A549 (cell line): ENCODE measurements around the gene OR5H2. TPM values are rescaled to one million over a fixed set of nuclear protein-coding genes. Genes with fewer than 3 reads are reported as not detected.

Experiments used
- ATAC-seq, 2 experiments: fragments of 200-7000 bp in 1 of 2; fragments of >200 bp in 1 of 2; cut with Nextera tagmentation in 1 of 2; cut with Tn5 transposase in 1 of 2; 3 replicates each; pipeline versions ENCODE4 v1.8.0 to v1.9.1; 2018 to 2020; ENCODE audit warnings: mild to moderate bottlenecking in 1 of 2, moderate library complexity in 1 of 2
- CTCF ChIA-PET: fragments of 300-600 bp; sonication (Branson Sonifier 250); formaldehyde crosslinking; extraction: SDS; loops from one replicate; lab custom pipeline; 2021; ENCODE audit warnings: antibody characterized with exemption, inconsistent platforms; lab: Yijun Ruan, JAX
- POLR2A ChIA-PET: fragments of 350-600 bp; formaldehyde crosslinking; extraction: SDS; loops from one replicate; lab custom pipeline; 2021; ENCODE audit warnings: antibody characterized with exemption, inconsistent platforms; lab: Yijun Ruan, JAX
- DNase-seq, 2 experiments: peaks; one replicate each; pipeline versions ENCODE4 v3.0.0 to v3.0.0-alpha.2; 2011 to 2016; ENCODE audit warnings: low read depth in 1 of 2, low spot score in 1 of 2
- FAIRE-seq: peaks from 2 replicates; lab custom pipeline; 2011; peaks lifted over from hg19 to GRCh38; lab: Jason Lieb, UNC
- H3K27ac ChIP-seq, 2 experiments: fragments of >200 bp; sonication (Bioruptor Twin); formaldehyde crosslinking; 3 replicates each; pipeline ENCODE4 v1.5.1; 2016 to 2017
- H3K4me1 ChIP-seq: fragments of >200 bp; sonication (Bioruptor Twin); formaldehyde crosslinking; 3 replicates; pipeline ENCODE4 v1.6.1; 2016
- H3K4me2 ChIP-seq: fragments of >200 bp; sonication (Bioruptor Twin); formaldehyde crosslinking; 3 replicates; pipeline ENCODE4 v1.6.1; 2016
- H3K4me3 ChIP-seq: fragments of >200 bp; sonication (Bioruptor Twin); formaldehyde crosslinking; 3 replicates; pipeline ENCODE4 v1.5.1; 2016
- H3K9me3 ChIP-seq: fragments of >200 bp; sonication (Bioruptor Twin); formaldehyde crosslinking; 3 replicates; pipeline ENCODE4 v1.6.1; 2016
- BCL3 ChIP-seq: fragments of >200 bp; sonication (Bioruptor Twin); formaldehyde crosslinking; IDR thresholded peaks from 3 replicates; pipeline ENCODE4 v1.6.1; 2016
- CBX2 ChIP-seq: fragments of 200-600 bp; sonication (generic); IDR thresholded peaks from 2 replicates; pipeline ENCODE4 v1.6.1; 2016; ENCODE audit warnings: low read depth, mild to moderate bottlenecking, borderline replicate concordance
- CEBPB ChIP-seq, 2 experiments: fragments of >200 bp in 1 of 2; sonication (Bioruptor Twin) in 1 of 2; formaldehyde crosslinking in 1 of 2; IDR thresholded peaks; 2 replicates each; pipeline ENCODE4 v1.6.1; 2012 to 2016
- CHD4 ChIP-seq: fragments of 200-600 bp; sonication (generic); IDR thresholded peaks from 2 replicates; pipeline ENCODE4 v1.6.1; 2016; ENCODE audit warnings: antibody characterized with exemption, mild to moderate bottlenecking, borderline replicate concordance
- EHF ChIP-seq: fragments of 250-450 bp; sonication (Bioruptor Pico); IDR thresholded peaks from 2 replicates; pipeline ENCODE4 v1.5.0; 2020; ENCODE audit warnings: mild to moderate bottlenecking
- FOSB ChIP-seq: fragments of 250-450 bp; sonication (Bioruptor Pico); IDR thresholded peaks from 2 replicates; pipeline ENCODE4 v1.5.0; 2020; ENCODE audit warnings: mild to moderate bottlenecking, moderate library complexity
- HDAC2 ChIP-seq: fragments of 200-600 bp; sonication (generic); IDR thresholded peaks from 2 replicates; pipeline ENCODE4 v1.6.1; 2016
- HEYL ChIP-seq: fragments of 250-450 bp; sonication (Bioruptor Pico); IDR thresholded peaks from 2 replicates; pipeline ENCODE4 v1.8.0; 2021; ENCODE audit warnings: mild to moderate bottlenecking, moderate library complexity
- HOXB5 ChIP-seq: fragments of 250-450 bp; sonication (Bioruptor Pico); IDR thresholded peaks from 2 replicates; pipeline ENCODE4 v1.5.0; 2020; ENCODE audit warnings: mild to moderate bottlenecking, moderate library complexity
- KDM5A ChIP-seq: fragments of 200-600 bp; sonication (generic); IDR thresholded peaks from 2 replicates; pipeline ENCODE4 v1.6.1; 2016; ENCODE audit warnings: antibody characterized with exemption, mild to moderate bottlenecking
- MAZ ChIP-seq: fragments of 150-350 bp; IDR thresholded peaks from 2 replicates; pipeline ENCODE4 v1.6.1; 2014; ENCODE audit warnings: antibody characterized with exemption, low read depth, low read length, borderline replicate concordance
- NPAS2 ChIP-seq: fragments of 250-450 bp; sonication (Bioruptor Pico); IDR thresholded peaks from 2 replicates; pipeline ENCODE4 v1.8.0; 2022; ENCODE audit warnings: mild to moderate bottlenecking, moderate library complexity, borderline replicate concordance
- NR3C1 ChIP-seq: fragments of >200 bp; sonication (Bioruptor Twin); formaldehyde crosslinking; IDR thresholded peaks from 3 replicates; pipeline ENCODE4 v1.6.1; 2017
- PHF8 ChIP-seq: fragments of 200-600 bp; sonication (generic); IDR thresholded peaks from 2 replicates; pipeline ENCODE4 v1.6.1; 2016; ENCODE audit warnings: low read depth, mild to moderate bottlenecking, antibody characterized with exemption, moderate library complexity, borderline replicate concordance
- POLR2A ChIP-seq: IDR thresholded peaks from 2 replicates; pipeline ENCODE4 v1.6.1; 2012; ENCODE audit warnings: mild to moderate bottlenecking, low read length
- RARB ChIP-seq: fragments of 250-450 bp; sonication (Bioruptor Pico); IDR thresholded peaks from 2 replicates; pipeline ENCODE4 v1.8.0; 2021; ENCODE audit warnings: mild to moderate bottlenecking, moderate library complexity
- RCOR1 ChIP-seq: fragments of 150-350 bp; IDR thresholded peaks from 2 replicates; pipeline ENCODE4 v1.6.1; 2014; ENCODE audit warnings: antibody characterized with exemption, low read length, low read depth
- RFX5 ChIP-seq: fragments of 450-650 bp; IDR thresholded peaks from 2 replicates; pipeline ENCODE4 v1.7.1; 2014; ENCODE audit warnings: antibody characterized with exemption, mild to moderate bottlenecking, moderate library complexity
- SMC3 ChIP-seq: fragments of >200 bp; sonication (Bioruptor Twin); formaldehyde crosslinking; IDR thresholded peaks from 3 replicates; pipeline ENCODE4 v1.6.1; 2018; ENCODE audit warnings: inconsistent platforms
- TFCP2L1 ChIP-seq: fragments of 250-450 bp; sonication (Bioruptor Pico); IDR thresholded peaks from 2 replicates; pipeline ENCODE4 v1.5.0; 2021; ENCODE audit warnings: mild to moderate bottlenecking
- ZSCAN20 ChIP-seq: fragments of 250-450 bp; sonication (Bioruptor Pico); IDR thresholded peaks from 2 replicates; pipeline ENCODE4 v1.8.0; 2022; ENCODE audit warnings: mild to moderate bottlenecking, moderate library complexity
- WGBS: methylation state at CpG from one replicate; pipeline ENCODE4 v1.1.6; 2017; ENCODE audit errors: missing lambda C conversion rate; 5-methylcytosine and 5-hydroxymethylcytosine counted together
- polyA plus RNA-seq, 4 experiments: library from polyadenylated mRNA; depleted of rRNA in 3 of 4; stranded (reverse); fragments of >200 nt; fragmentation: RNase III in 1 of 4; extraction: RNeasy Plus Mini Kit Qiagen cat#74134 plus additional on column Dnase treatment in 1 of 4; gene quantifications; 2 replicates in 3 of 4; 3 replicates in 1 of 4; pipeline ENCODE4 v1.2.3, GENCODE V29; 2011 to 2017
- TF ChIP-seq, protein P1 (sequence below): fragments of 150-350 bp; IDR thresholded peaks from 2 replicates; pipeline ENCODE4 v1.6.1; 2014; ENCODE audit warnings: low read depth, mild to moderate bottlenecking, low read length
- TF ChIP-seq, protein P2 (sequence below): fragments of 200-600 bp; sonication (generic); IDR thresholded peaks from 2 replicates; pipeline ENCODE4 v1.6.1; 2016; ENCODE audit warnings: antibody characterized with exemption, mild to moderate bottlenecking, moderate library complexity

OR5H2 gene
- polyA plus RNA-seq, 2 of the 4 experiments (the other 2 are of a cell fraction) = not detected

- ChIA-PET CTCF (interaction anchor here (1.6 to 1.7 kb wide), 2 partner anchors 37 to 39 kb away, joined by 4 to 5 read pairs; no protein-coding TSS in a partner anchor), POLR2A (no interaction called here)
- 8% methylated on average over 9 of the region's 10 CpGs for WGBS
- no peak overlapping the region for H3K4me2 ChIP-seq
- FAIRE-seq = no peak
- no peak for ATAC-seq
- no peaks in the 10 kb centered on the region for H3K9me3 ChIP-seq
- H3K27ac ChIP-seq = no peak overlapping the region
- H3K4me1 ChIP-seq = no peaks in the 10 kb centered on the region
- no peak overlapping the region for H3K4me3 ChIP-seq
- DNase-seq = no peak
- TF ChIP-seq BCL3 (no peak), KDM5A (no peak), HDAC2 (no peak), MAZ (no peak), PHF8 (no peak), HEYL (CRISPR knock-in tag) (no peak), POLR2A (no peak), RCOR1 (no peak), CEBPB (IDR thresholded peaks at IDR 0.05) (no peak), RARB (no peak), CHD4 (no peak), TFCP2L1 (CRISPR knock-in tag) (no peak), SMC3 (no peak), FOSB (CRISPR knock-in tag) (no peak), ZSCAN20 (CRISPR knock-in tag) (no peak), EHF (no peak), HOXB5 (CRISPR knock-in tag) (no peak), NPAS2 (no peak), NR3C1 (no peak)
- TF ChIP-seq, protein P1, sequence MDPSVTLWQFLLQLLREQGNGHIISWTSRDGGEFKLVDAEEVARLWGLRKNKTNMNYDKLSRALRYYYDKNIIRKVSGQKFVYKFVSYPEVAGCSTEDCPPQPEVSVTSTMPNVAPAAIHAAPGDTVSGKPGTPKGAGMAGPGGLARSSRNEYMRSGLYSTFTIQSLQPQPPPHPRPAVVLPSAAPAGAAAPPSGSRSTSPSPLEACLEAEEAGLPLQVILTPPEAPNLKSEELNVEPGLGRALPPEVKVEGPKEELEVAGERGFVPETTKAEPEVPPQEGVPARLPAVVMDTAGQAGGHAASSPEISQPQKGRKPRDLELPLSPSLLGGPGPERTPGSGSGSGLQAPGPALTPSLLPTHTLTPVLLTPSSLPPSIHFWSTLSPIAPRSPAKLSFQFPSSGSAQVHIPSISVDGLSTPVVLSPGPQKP = no peak
Measured at GRCh38 chr3:98291332-98291957, 9.1 kb downstream of the OR5H2 start.

DNA sequence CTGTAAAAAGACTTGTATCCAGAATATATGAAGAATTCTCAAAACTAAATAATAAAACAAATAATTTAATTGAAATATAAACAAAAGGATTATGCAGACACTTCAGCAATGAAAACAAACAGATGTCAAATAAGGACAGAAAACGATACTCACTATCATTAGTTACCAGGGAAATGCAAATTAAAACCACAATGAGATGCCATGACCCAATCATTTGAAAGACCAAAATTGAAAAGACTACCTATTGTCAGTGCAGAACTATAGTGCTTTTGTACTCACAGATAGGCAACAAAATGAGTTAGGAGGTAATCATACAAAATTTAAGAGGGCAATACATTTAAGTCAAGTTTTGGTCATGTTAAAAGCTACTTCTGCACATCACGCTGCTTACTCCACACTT lies 39.8 kb downstream of the OR5H2 start:
- WGBS = 26% methylated on average over 2 of the region's 2 CpGs
- ChIA-PET POLR2A (no interaction called here), CTCF (no interaction called here)
- no peaks in the 10 kb centered on the region for H3K4me1 ChIP-seq
- DNase-seq (no peak), ATAC-seq (no peak), FAIRE-seq (no peak)
- no peak overlapping the region for H3K4me3 ChIP-seq
- H3K4me2 ChIP-seq = no peak overlapping the region
- H3K27ac ChIP-seq = no peak overlapping the region
- TF ChIP-seq, protein P2, sequence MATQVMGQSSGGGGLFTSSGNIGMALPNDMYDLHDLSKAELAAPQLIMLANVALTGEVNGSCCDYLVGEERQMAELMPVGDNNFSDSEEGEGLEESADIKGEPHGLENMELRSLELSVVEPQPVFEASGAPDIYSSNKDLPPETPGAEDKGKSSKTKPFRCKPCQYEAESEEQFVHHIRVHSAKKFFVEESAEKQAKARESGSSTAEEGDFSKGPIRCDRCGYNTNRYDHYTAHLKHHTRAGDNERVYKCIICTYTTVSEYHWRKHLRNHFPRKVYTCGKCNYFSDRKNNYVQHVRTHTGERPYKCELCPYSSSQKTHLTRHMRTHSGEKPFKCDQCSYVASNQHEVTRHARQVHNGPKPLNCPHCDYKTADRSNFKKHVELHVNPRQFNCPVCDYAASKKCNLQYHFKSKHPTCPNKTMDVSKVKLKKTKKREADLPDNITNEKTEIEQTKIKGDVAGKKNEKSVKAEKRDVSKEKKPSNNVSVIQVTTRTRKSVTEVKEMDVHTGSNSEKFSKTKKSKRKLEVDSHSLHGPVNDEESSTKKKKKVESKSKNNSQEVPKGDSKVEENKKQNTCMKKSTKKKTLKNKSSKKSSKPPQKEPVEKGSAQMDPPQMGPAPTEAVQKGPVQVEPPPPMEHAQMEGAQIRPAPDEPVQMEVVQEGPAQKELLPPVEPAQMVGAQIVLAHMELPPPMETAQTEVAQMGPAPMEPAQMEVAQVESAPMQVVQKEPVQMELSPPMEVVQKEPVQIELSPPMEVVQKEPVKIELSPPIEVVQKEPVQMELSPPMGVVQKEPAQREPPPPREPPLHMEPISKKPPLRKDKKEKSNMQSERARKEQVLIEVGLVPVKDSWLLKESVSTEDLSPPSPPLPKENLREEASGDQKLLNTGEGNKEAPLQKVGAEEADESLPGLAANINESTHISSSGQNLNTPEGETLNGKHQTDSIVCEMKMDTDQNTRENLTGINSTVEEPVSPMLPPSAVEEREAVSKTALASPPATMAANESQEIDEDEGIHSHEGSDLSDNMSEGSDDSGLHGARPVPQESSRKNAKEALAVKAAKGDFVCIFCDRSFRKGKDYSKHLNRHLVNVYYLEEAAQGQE = no peak
- no peak for TF ChIP-seq HDAC2
- no peak for TF ChIP-seq CBX2
- no peak for TF ChIP-seq RFX5
- no peaks in the 10 kb centered on the region for H3K9me3 ChIP-seq
